Omental fat pad (tissue), 4 donors: Measurements from ENCODE around the gene ZNF280A. TPM values are rescaled to one million over a fixed set of nuclear protein-coding genes. Genes with fewer than 3 reads are reported as not detected.
"Not testable (repeated sequence)": the region's sequence is repeated elsewhere in the genome, so short reads cannot be mapped to it uniquely, and the experiment has no call there.

Source experiments
- ATAC-seq: fragments of 150-250 bp; one replicate; pipeline ENCODE4 v1.9.1; 2016; ENCODE audit warnings: mild to moderate bottlenecking, moderate library complexity; ENCODE audit not compliant: low FRiP score
- DNase-seq: peaks from one replicate; pipeline ENCODE4 v3.0.0-alpha.2; 2019; ENCODE audit warnings: low spot score
- CTCF ChIP-seq, 3 donors: fragments of 450-650 bp; IDR thresholded peaks; one replicate each; pipeline ENCODE4 v1.5.1; 2016 to 2017; ENCODE audit warnings: antibody characterized with exemption in 3 of 3, mild to moderate bottlenecking in 3 of 3, moderate library complexity in 2 of 3
- total RNA-seq, 4 donors: library from RNA; depleted of rRNA; stranded (reverse); fragments of >200 nt; gene quantifications; one replicate each; pipeline ENCODE4 v1.1.0, GENCODE V29; 2016

Gene ZNF280A
- total RNA-seq, 4 donors from 2014 or later, result not detected

GRCh38 chr22:22523494-22523893 is 3.4 kb upstream of the ZNF280A start:
- TF ChIP-seq CTCF (IDR thresholded peaks at IDR 0.05), result no peak
- no peak for DNase-seq
- ATAC-seq, result no peak

GRCh38 chr22:22521631-22522030 is 1.6 kb upstream of the ZNF280A start:
- DNase-seq (no peak), ATAC-seq (no peak)
- no peak for TF ChIP-seq CTCF (IDR thresholded peaks at IDR 0.05)

DNA sequence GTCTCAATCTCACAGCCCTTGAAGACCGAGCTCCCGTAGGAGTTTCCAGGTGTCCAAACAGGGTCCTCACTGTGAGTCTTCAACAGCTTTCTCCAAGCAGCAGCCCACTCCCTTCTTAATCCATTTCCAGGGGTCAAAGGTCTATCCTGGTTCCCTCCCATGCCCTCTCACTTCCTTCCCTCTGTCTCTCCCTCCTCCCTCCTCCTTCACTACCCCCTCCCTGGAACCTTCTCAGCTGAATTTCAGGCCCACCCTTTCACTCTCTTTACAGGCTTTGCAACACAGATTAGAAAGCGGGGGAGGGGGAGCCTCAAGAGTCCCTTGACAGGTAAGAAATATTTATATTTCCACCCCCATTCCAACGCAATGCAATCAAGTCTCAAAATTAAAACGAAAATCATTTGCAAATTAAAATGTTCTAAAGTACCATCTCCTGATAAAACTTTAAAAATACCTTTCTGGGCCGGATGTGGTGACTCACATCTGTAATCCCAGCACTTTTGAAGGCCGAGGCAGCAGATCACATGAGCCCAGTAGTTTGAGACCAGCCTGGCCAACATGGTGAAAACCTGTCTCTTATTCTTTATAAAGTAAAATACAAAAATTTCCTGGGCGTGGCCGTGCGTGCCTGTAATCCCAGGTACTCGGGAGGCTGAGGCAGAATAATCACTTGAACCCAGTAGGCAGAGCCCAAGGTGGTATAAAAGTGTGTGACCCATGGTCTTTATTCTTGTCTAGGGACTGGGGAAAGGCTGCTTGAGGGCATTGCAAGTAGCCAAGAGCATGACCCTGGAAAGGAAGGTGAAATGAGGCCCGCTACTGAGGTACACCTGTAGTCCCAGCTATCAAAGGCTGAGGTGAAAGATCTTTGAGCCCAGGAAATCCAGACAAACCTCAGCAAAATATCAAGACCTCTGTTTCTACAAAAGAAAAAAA is 865 bp upstream of the ZNF280A start:
- DNase-seq, result no peak
- ATAC-seq, result no peak
- TF ChIP-seq CTCF (IDR thresholded peaks at IDR 0.05), result no peak

- TF ChIP-seq CTCF (IDR thresholded peaks at IDR 0.05), result no peak
- DNase-seq (no peak), ATAC-seq (no peak)
These were observed 479 bp downstream of the ZNF280A start for GRCh38 chr22:22519591-22519990.

GRCh38 chr22:22516992-22517391 is 3.1 kb downstream of the ZNF280A start:
- TF ChIP-seq CTCF (IDR thresholded peaks at IDR 0.05), result no peak
- ATAC-seq, result no peak
- no peak for DNase-seq

DNA sequence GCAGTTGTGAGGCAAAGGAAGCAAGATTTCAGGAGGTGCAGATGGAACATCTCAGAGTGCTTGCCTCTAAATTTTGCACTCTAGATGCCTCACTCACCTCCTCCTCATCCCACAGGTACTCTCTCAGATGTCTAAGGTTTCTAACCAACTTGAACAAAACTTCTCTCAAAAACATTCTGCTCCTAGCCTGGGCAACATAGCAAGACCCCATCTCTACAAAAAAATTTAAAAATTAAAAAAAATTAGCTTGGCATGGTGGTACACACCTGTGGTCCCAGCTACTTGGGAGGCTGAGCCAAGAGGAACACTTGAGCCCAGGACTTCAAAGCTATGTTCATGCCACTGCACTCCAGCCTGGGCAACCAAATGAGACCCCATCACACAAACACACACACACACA is 4.2 kb downstream of the ZNF280A start:
- DNase-seq (no peak), ATAC-seq (no peak)
- no peak for TF ChIP-seq CTCF (IDR thresholded peaks at IDR 0.05)

- ATAC-seq, DNase-seq: not testable (repeated sequence)
These were observed 5.6 kb downstream of the ZNF280A start for GRCh38 chr22:22514431-22514830.
